K562 (cell line): ENCODE data around the gene POC5. TPM values are rescaled to one million over a fixed set of nuclear protein-coding genes. Genes with fewer than 3 reads are reported as not detected.

ENCODE experiments used
- BACH1 ChIP-seq: fragments of 200-800 bp; sonication (Bioruptor generic); IDR thresholded peaks from 2 replicates; pipeline ENCODE4 v1.6.1; 2016; ENCODE audit warnings: missing genetic modification characterization, missing compliant biosample characterization
- ELF1 ChIP-seq: fragments of 200-800 bp; sonication (Bioruptor generic); IDR thresholded peaks from 2 replicates; pipeline ENCODE4 v1.6.1; 2016; ENCODE audit warnings: missing genetic modification characterization, missing compliant biosample characterization
- GATAD2A ChIP-seq: fragments of 450-650 bp; IDR thresholded peaks from 2 replicates; pipeline ENCODE4 v1.6.1; 2017
- HNRNPUL1 ChIP-seq: fragments of 200-400 bp; formaldehyde crosslinking; IDR thresholded peaks from 2 replicates; pipeline ENCODE4 v1.6.1; 2017; ENCODE audit warnings: low read length
- HOXB6 ChIP-seq: fragments of 250-450 bp; sonication (Bioruptor Pico); IDR thresholded peaks from 2 replicates; pipeline ENCODE4 v1.5.1; 2022; ENCODE audit warnings: mild to moderate bottlenecking, borderline replicate concordance
- JUND ChIP-seq, 2 experiments: IDR thresholded peaks; 2 replicates in 1 of 2; 3 replicates in 1 of 2; pipeline ENCODE4 v1.6.1; 2011; ENCODE audit warnings: borderline replicate concordance in 2 of 2, low read depth in 2 of 2, low read length in 2 of 2, improper control_type of control experiment in 1 of 2, missing biosample characterization in 1 of 2, missing genetic modification characterization in 1 of 2, missing genetic modification reagents in 1 of 2
- NFIC ChIP-seq: fragments of 450-650 bp; IDR thresholded peaks from 2 replicates; pipeline ENCODE4 v1.6.1; 2017; ENCODE audit warnings: mild to moderate bottlenecking, inconsistent platforms
- NR1H2 ChIP-seq: sonication (generic); formaldehyde crosslinking; IDR thresholded peaks from 2 replicates; pipeline ENCODE4 v1.4.0; 2020; ENCODE audit warnings: mild to moderate bottlenecking, missing genetic modification reagents
- PHF8 ChIP-seq: fragments of 200-600 bp; sonication (generic); IDR thresholded peaks from 2 replicates; pipeline ENCODE4 v1.6.1; 2012; ENCODE audit warnings: mixed run types, mild to moderate bottlenecking, inconsistent platforms, low read length, moderate library complexity, borderline replicate concordance
- PPARD ChIP-seq: fragments of 250-450 bp; sonication (Bioruptor Pico); IDR thresholded peaks from 2 replicates; pipeline ENCODE4 v1.8.0; 2022; ENCODE audit warnings: inconsistent platforms, mild to moderate bottlenecking, moderate library complexity
- SNRNP70 ChIP-seq: fragments of 200-400 bp; formaldehyde crosslinking; optimal IDR thresholded peaks from 2 replicates; pipeline ENCODE3; 2017; ENCODE audit warnings: low read depth, low read length
- SOX6 ChIP-seq: fragments of 450-650 bp; IDR thresholded peaks from 2 replicates; pipeline ENCODE4 v1.6.1; 2014; ENCODE audit warnings: mild to moderate bottlenecking
- TARDBP ChIP-seq: fragments of 450-650 bp; IDR thresholded peaks from 2 replicates; pipeline ENCODE4 v1.6.1; 2016
- ZNF121 ChIP-seq: sonication (generic); formaldehyde crosslinking; conservative IDR thresholded peaks from 2 replicates; pipeline ENCODE4 v1.8.0; 2022; ENCODE audit warnings: missing genetic modification reagents
- ZNF143 ChIP-seq: sonication (generic); formaldehyde crosslinking; IDR thresholded peaks from 2 replicates; pipeline ENCODE4 v1.9.0; 2022; ENCODE audit warnings: mild to moderate bottlenecking, missing genetic modification reagents
- ZNF263 ChIP-seq: sonication (generic); formaldehyde crosslinking; IDR thresholded peaks from 2 replicates; pipeline ENCODE4 v1.8.0; 2022; ENCODE audit warnings: mild to moderate bottlenecking, missing genetic modification reagents, borderline replicate concordance
- ZNF311 ChIP-seq: fragments of 250-450 bp; sonication (Bioruptor Pico); IDR thresholded peaks from 2 replicates; pipeline ENCODE4 v1.4.0; 2020; ENCODE audit warnings: mild to moderate bottlenecking, moderate library complexity
- ZNF696 ChIP-seq: fragments of 250-450 bp; sonication (Bioruptor Pico); conservative IDR thresholded peaks from 2 replicates; pipeline ENCODE4 v1.4.0; 2020; ENCODE audit warnings: mild to moderate bottlenecking, moderate library complexity
- polyA plus RNA-seq, 8 experiments: library from polyadenylated mRNA; depleted of rRNA in 4 of 8; stranded (reverse) in 5 of 8; unstranded in 3 of 8; fragments of >200 nt; fragmentation: Nextera tagmentation in 2 of 8; fragmentation: Illumina TruSeq in 1 of 8; extraction: Ambion mirVana in 2 of 8; extraction: Trizol in 1 of 8; gene quantifications; 2 replicates each; pipeline versions ENCODE4 v1.2.1 to v1.2.3, GENCODE V29; 2011 to 2014; ENCODE audit warnings: inconsistent platforms in 1 of 8, missing spikeins in 1 of 8
- total RNA-seq, 7 experiments: library from RNA; depleted of rRNA in 6 of 7; stranded (reverse); fragments of >200 nt in 6 of 7; fragmentation: Illumina TruSeq in 2 of 7; extraction: Trizol in 2 of 7; gene quantifications; 2 replicates each; pipeline versions ENCODE4 v1.2.1 to v1.2.3, GENCODE V29; 2011 to 2021; ENCODE audit warnings: low replicate concordance in 1 of 7
- TF ChIP-seq, protein P1 (sequence below): fragments of 450-650 bp; IDR thresholded peaks from 2 replicates; pipeline ENCODE4 v1.6.1; 2016; ENCODE audit warnings: low read depth, mild to moderate bottlenecking, moderate library complexity
- TF ChIP-seq, protein P2 (sequence below): fragments of 450-650 bp; IDR thresholded peaks from 2 replicates; pipeline ENCODE4 v1.6.1; 2017; ENCODE audit warnings: antibody characterized with exemption, mild to moderate bottlenecking
- TF ChIP-seq, protein P3 (sequence below): fragments of 250-450 bp; sonication (Bioruptor Pico); IDR thresholded peaks from 2 replicates; pipeline ENCODE4 v1.9.0; 2021; ENCODE audit warnings: mild to moderate bottlenecking, inconsistent platforms

POC5 gene
- total and polyA plus RNA-seq, 9 of the 15 experiments (the other 6 are each of a cell fraction or from before 2014, with no cell fraction given): 14.5 to 38.2 (median 27.0) TPM

DNA sequence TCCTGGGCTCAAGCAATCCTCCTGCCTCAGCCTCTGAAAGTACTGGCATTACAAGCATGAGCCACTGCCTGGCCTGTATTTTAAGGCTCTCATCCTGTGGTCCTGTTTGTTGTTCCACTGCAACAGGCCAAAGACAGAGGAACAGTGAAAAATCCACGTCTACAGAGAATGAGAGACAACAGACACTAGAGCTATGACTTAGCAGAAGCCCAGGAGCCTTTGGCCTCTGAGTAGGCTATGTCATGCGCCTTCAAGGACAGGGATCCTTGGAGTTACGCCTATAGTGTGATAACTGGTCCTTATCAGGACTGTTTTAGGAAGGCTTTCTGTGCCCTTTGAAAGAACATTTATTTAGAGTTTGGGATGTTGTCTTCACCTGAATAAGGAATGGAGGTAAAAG is 10.5 kb downstream of the POC5 start (continued):
- TF ChIP-seq HNRNPUL1 (no peak), NFIC (no peak), JUND (IDR thresholded peaks at IDR 0.05; ENCODE audit: borderline replicate concordance, low read depth, low read length) (peak; percentile 73; the same call in 1 of the 2 replicates), JUND (tag; IDR thresholded peaks at IDR 0.05; ENCODE audit: borderline replicate concordance, low read depth, low read length) (peak; percentile 76; the same call in 2 of the 3 replicates), ELF1 (tag) (no peak), ZNF121 (no peak), HOXB6 (CRISPR knock-in tag) (no peak), SNRNP70 (no peak), PHF8 (peak; percentile 21; the same call in 1 of the 2 replicates), SOX6 (peak; percentile 57), TARDBP (no peak), PPARD (no peak), ZNF263 (CRISPR knock-in tag) (no peak), GATAD2A (0 out of 2 replicates have a peak, but pooled peaks have one; percentile 27), ZNF696 (CRISPR knock-in tag) (no peak), NR1H2 (no peak), ZNF143 (CRISPR knock-in tag) (no peak), ZNF311 (CRISPR knock-in tag) (no peak), BACH1 (no peak)
- TF ChIP-seq, protein P1, sequence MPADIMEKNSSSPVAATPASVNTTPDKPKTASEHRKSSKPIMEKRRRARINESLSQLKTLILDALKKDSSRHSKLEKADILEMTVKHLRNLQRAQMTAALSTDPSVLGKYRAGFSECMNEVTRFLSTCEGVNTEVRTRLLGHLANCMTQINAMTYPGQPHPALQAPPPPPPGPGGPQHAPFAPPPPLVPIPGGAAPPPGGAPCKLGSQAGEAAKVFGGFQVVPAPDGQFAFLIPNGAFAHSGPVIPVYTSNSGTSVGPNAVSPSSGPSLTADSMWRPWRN: no peak
- TF ChIP-seq, protein P2, sequence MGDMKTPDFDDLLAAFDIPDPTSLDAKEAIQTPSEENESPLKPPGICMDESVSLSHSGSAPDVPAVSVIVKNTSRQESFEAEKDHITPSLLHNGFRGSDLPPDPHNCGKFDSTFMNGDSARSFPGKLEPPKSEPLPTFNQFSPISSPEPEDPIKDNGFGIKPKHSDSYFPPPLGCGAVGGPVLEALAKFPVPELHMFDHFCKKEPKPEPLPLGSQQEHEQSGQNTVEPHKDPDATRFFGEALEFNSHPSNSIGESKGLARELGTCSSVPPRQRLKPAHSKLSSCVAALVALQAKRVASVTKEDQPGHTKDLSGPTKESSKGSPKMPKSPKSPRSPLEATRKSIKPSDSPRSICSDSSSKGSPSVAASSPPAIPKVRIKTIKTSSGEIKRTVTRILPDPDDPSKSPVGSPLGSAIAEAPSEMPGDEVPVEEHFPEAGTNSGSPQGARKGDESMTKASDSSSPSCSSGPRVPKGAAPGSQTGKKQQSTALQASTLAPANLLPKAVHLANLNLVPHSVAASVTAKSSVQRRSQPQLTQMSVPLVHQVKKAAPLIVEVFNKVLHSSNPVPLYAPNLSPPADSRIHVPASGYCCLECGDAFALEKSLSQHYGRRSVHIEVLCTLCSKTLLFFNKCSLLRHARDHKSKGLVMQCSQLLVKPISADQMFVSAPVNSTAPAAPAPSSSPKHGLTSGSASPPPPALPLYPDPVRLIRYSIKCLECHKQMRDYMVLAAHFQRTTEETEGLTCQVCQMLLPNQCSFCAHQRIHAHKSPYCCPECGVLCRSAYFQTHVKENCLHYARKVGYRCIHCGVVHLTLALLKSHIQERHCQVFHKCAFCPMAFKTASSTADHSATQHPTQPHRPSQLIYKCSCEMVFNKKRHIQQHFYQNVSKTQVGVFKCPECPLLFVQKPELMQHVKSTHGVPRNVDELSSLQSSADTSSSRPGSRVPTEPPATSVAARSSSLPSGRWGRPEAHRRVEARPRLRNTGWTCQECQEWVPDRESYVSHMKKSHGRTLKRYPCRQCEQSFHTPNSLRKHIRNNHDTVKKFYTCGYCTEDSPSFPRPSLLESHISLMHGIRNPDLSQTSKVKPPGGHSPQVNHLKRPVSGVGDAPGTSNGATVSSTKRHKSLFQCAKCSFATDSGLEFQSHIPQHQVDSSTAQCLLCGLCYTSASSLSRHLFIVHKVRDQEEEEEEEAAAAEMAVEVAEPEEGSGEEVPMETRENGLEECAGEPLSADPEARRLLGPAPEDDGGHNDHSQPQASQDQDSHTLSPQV: peak; percentile 53; the same call in 1 of the 2 replicates
- TF ChIP-seq, protein P3, sequence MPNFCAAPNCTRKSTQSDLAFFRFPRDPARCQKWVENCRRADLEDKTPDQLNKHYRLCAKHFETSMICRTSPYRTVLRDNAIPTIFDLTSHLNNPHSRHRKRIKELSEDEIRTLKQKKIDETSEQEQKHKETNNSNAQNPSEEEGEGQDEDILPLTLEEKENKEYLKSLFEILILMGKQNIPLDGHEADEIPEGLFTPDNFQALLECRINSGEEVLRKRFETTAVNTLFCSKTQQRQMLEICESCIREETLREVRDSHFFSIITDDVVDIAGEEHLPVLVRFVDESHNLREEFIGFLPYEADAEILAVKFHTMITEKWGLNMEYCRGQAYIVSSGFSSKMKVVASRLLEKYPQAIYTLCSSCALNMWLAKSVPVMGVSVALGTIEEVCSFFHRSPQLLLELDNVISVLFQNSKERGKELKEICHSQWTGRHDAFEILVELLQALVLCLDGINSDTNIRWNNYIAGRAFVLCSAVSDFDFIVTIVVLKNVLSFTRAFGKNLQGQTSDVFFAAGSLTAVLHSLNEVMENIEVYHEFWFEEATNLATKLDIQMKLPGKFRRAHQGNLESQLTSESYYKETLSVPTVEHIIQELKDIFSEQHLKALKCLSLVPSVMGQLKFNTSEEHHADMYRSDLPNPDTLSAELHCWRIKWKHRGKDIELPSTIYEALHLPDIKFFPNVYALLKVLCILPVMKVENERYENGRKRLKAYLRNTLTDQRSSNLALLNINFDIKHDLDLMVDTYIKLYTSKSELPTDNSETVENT (CRISPR knock-in tag): no peak
